B cell (primary cell): ENCODE measurements around the gene FAM118A. TPM values are rescaled to one million over a fixed set of nuclear protein-coding genes. Genes with fewer than 3 reads are reported as not detected.

Experiments used
- ATAC-seq: fragments of 200-7000 bp; cut with Tn5 transposase; one replicate; pipeline ENCODE4 v1.10.0; 2021; ENCODE audit warnings: low read depth, mild to moderate bottlenecking, moderate number of reproducible peaks, moderate library complexity
- CTCF ChIA-PET: fragments of 350-600 bp; sonication (Branson Sonifier 250); formaldehyde crosslinking; loops from one replicate; lab custom pipeline; 2021; ENCODE audit warnings: antibody characterized with exemption, inconsistent platforms; lab: Charles Lee
- POLR2A ChIA-PET: fragments of 350-600 bp; sonication (Branson Sonifier 250); formaldehyde crosslinking; loops from one replicate; lab custom pipeline; 2021; ENCODE audit warnings: antibody characterized with exemption; lab: Charles Lee
- DNase-seq: peaks from one replicate; pipeline ENCODE4 v3.0.0; 2013
- H2AFZ ChIP-seq: 2 replicates; pipeline ENCODE4 v1.6.1; 2012; ENCODE audit warnings: mild to moderate bottlenecking, low read depth, low read length; ENCODE audit not compliant: insufficient read depth, poor library complexity, severe bottlenecking
- H3K27ac ChIP-seq, 2 donors: 1 replicate in 1 of 2; 2 replicates in 1 of 2; pipeline ENCODE4 v1.5.1; 2012 to 2013; ENCODE audit warnings: low read length in 2 of 2, mild to moderate bottlenecking in 2 of 2, moderate library complexity in 1 of 2
- H3K27me3 ChIP-seq, 4 experiments: fragments of 200-600 bp in 1 of 4; sonication (generic) in 1 of 4; replicated peaks in 1 of 4; 1 replicate in 2 of 4; 2 replicates in 2 of 4; pipeline versions ENCODE4 v1.6.1 to v1.7.0; 2013 to 2016; ENCODE audit warnings: low read length in 3 of 4, mild to moderate bottlenecking in 2 of 4, mixed read lengths in 1 of 4, moderate library complexity in 1 of 4; ENCODE audit not compliant: insufficient read depth in 4 of 4, control insufficient read depth in 3 of 4; ENCODE audit errors: control extremely low read depth in 1 of 4
- H3K36me3 ChIP-seq, 2 experiments: replicated peaks in 1 of 2; 1 replicate in 1 of 2; 2 replicates in 1 of 2; pipeline versions ENCODE4 v1.6.1 to v1.7.1; 2013; ENCODE audit warnings: low read length in 1 of 2; ENCODE audit not compliant: insufficient read depth in 2 of 2, control insufficient read depth in 1 of 2; ENCODE audit errors: control extremely low read depth in 1 of 2, extremely low read depth in 1 of 2
- H3K4me1 ChIP-seq, 2 donors: fragments of 200-600 bp in 1 of 2; sonication (generic) in 1 of 2; 1 replicate in 1 of 2; 2 replicates in 1 of 2; pipeline versions ENCODE4 v1.5.1 to v1.6.1; 2013 to 2017; ENCODE audit warnings: low read length in 2 of 2; ENCODE audit not compliant: control insufficient read depth in 2 of 2, insufficient read depth in 2 of 2
- H3K4me2 ChIP-seq: replicated peaks from 2 replicates; pipeline ENCODE3; 2012; ENCODE audit warnings: mild to moderate bottlenecking, low read depth, low read length; ENCODE audit not compliant: poor library complexity, severe bottlenecking
- H3K4me3 ChIP-seq, 5 experiments: fragments of 200-600 bp in 1 of 5; sonication (generic) in 1 of 5; 1 replicate in 3 of 5; 2 replicates in 2 of 5; pipeline versions ENCODE4 v1.5.1 to v1.7.0; 2011 to 2016; ENCODE audit warnings: low read length in 4 of 5, mild to moderate bottlenecking in 4 of 5, low read depth in 2 of 5, control low read depth in 1 of 5, moderate library complexity in 1 of 5; ENCODE audit not compliant: insufficient read depth in 1 of 5; ENCODE audit errors: control extremely low read depth in 1 of 5, extremely low read depth in 1 of 5
- H3K79me2 ChIP-seq: fragments of 200-600 bp; sonication (generic); one replicate; pipeline ENCODE4 v1.6.0; 2016; ENCODE audit warnings: low read length; ENCODE audit not compliant: control insufficient read depth, insufficient read depth
- H3K9ac ChIP-seq: fragments of 200-600 bp; sonication (generic); 2 replicates; pipeline ENCODE4 v1.6.1; 2017; ENCODE audit warnings: mild to moderate bottlenecking, low read length, moderate library complexity
- H3K9me3 ChIP-seq, 3 donors: one replicate each; pipeline versions ENCODE4 v1.6.1 to v1.7.1; 2013; ENCODE audit warnings: low read length in 2 of 3; ENCODE audit not compliant: control insufficient read depth in 2 of 3, insufficient read depth in 1 of 3; ENCODE audit errors: control extremely low read depth in 1 of 3
- H4K20me1 ChIP-seq: 2 replicates; pipeline ENCODE4 v1.6.0; 2012; ENCODE audit warnings: mild to moderate bottlenecking, low read length; ENCODE audit not compliant: insufficient read depth, control insufficient read depth, poor library complexity, severe bottlenecking
- H3K27ac Mint-ChIP-seq: one replicate; pipeline ENCODE4 v1.8.0; 2021; ENCODE audit warnings: mixed read lengths
- H3K27me3 Mint-ChIP-seq: one replicate; pipeline ENCODE4 v1.8.0; 2021; ENCODE audit warnings: mixed read lengths
- H3K4me1 Mint-ChIP-seq: one replicate; pipeline ENCODE4 v1.8.0; 2021; ENCODE audit warnings: mixed read lengths
- H3K4me3 Mint-ChIP-seq: one replicate; pipeline ENCODE4 v1.8.0; 2021; ENCODE audit warnings: mixed read lengths
- H3K9me3 Mint-ChIP-seq: one replicate; pipeline ENCODE4 v1.8.0; 2022; ENCODE audit warnings: mixed read lengths; ENCODE audit not compliant: insufficient read depth
- EZH2 ChIP-seq: IDR thresholded peaks from 2 replicates; pipeline ENCODE4 v1.6.1; 2012; ENCODE audit warnings: borderline replicate concordance, low read depth, mild to moderate bottlenecking, moderate library complexity, low read length; ENCODE audit not compliant: insufficient read depth, poor library complexity, severe bottlenecking
- WGBS: methylation state at CpG from one replicate; pipeline ENCODE4 v1.1.5; 2013; ENCODE audit warnings: missing lambda C conversion rate; ENCODE audit not compliant: insufficient coverage; 5-methylcytosine and 5-hydroxymethylcytosine counted together
- intact Hi-C: fragments of 100-400 bp; cut with micrococcal nuclease; formaldehyde crosslinking; loops from one replicate; pipeline ENCODE4 v1.10.0; 2022
- polyA plus RNA-seq: library from polyadenylated mRNA; depleted of rRNA; stranded (reverse); fragments of >200 nt; gene quantifications from 2 replicates; pipeline ENCODE4 v1.2.3, GENCODE V29; 2012
- total RNA-seq, 2 donors: library from RNA; stranded (reverse); fragments of 120-200 nt in 1 of 2; gene quantifications; 1 replicate in 1 of 2; 2 replicates in 1 of 2; pipeline versions ENCODE4 v1.2.3 to v1.2.4, GENCODE V29; 2013 to 2022
- TF ChIP-seq, protein P1 (sequence below): fragments of 200-600 bp; IDR thresholded peaks from one replicate; pipeline ENCODE4 v1.8.0; 2022; ENCODE audit warnings: antibody characterized with exemption, mild to moderate bottlenecking

The FAM118A gene
- total and polyA plus RNA-seq, 2 donors (not counting 1 experiment from before 2014, with no cell fraction given) = 66.5 to 216 TPM

DNA sequence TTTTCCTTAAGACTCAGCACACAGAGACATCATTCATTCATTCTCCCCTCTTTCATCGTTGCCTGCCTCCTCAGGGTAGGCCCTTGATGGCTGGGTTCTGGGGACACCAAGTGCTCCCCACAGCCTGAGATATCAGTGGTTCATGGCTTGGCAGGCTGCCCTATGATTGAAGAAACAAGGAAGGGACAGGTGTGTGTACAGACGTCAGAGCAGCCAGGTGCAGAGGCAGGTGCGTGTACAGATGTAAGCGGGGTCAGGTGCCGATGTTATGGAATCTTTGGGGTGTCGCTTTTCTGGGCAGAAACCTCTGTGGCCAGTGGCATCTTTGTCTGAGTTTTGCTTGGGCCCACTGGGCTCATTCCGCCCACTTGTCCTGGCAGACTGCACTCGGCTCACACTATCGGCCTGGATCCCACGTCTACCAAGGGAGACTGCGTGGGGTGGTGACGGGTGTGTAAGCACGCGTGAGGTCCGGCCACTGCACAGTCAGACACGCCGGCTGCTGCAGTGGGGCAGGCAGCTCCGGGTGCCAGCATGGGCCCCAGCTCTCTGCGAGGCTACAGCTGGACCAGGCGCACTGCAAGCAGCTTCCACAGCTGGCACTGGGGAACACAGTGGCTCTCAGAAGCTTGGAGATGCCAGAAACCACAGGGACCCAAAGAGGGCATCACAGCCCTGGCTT lies 48.2 kb upstream of the FAM118A start:
- H3K27me3 ChIP-seq = peaks cover 0 to 3% (median 0%) of the 10 kb centered on the region in 4 experiments
- no peaks in the 10 kb centered on the region for H3K79me2 ChIP-seq
- H3K4me2 ChIP-seq = peak overlapping the region; percentile 89
- peak overlapping the region; percentile 29 for H3K4me3 Mint-ChIP-seq
- WGBS = 90% methylated on average over 20 of the region's 20 CpGs
- intact Hi-C loops = no loop called here
- peak; percentile 32 for DNase-seq
- peak overlapping the region; percentile 74 for H3K27ac Mint-ChIP-seq
- H3K9ac ChIP-seq = no peak overlapping the region
- H4K20me1 ChIP-seq = peaks cover 9% of the 10 kb centered on the region
- peaks cover 35 to 40% of the 10 kb centered on the region in 2 donors for H3K4me1 ChIP-seq
- peaks cover 48% of the 10 kb centered on the region for H3K4me1 Mint-ChIP-seq
- H3K36me3 ChIP-seq = no peaks in the 10 kb centered on the region
- no peaks in the 10 kb centered on the region for H3K9me3 ChIP-seq
- no peak for ATAC-seq
- TF ChIP-seq EZH2 = no peak
- TF ChIP-seq, protein P1, sequence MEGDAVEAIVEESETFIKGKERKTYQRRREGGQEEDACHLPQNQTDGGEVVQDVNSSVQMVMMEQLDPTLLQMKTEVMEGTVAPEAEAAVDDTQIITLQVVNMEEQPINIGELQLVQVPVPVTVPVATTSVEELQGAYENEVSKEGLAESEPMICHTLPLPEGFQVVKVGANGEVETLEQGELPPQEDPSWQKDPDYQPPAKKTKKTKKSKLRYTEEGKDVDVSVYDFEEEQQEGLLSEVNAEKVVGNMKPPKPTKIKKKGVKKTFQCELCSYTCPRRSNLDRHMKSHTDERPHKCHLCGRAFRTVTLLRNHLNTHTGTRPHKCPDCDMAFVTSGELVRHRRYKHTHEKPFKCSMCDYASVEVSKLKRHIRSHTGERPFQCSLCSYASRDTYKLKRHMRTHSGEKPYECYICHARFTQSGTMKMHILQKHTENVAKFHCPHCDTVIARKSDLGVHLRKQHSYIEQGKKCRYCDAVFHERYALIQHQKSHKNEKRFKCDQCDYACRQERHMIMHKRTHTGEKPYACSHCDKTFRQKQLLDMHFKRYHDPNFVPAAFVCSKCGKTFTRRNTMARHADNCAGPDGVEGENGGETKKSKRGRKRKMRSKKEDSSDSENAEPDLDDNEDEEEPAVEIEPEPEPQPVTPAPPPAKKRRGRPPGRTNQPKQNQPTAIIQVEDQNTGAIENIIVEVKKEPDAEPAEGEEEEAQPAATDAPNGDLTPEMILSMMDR = no peak
- no peak overlapping the region for H2AFZ ChIP-seq
- ChIA-PET CTCF (interaction anchor here (1.7 to 2.1 kb wide), 2 partner anchors 24 to 176 kb away, joined by 5 to 8 read pairs; no protein-coding TSS in a partner anchor), POLR2A (interaction anchor here (1.0 to 2.1 kb wide), 2 partner anchors 15 to 49 kb away, joined by 4 to 9 read pairs; partner anchors contain the start of gene FAM118A)
- H3K4me3 ChIP-seq = no peak overlapping the region
- H3K27me3 Mint-ChIP-seq = no peaks in the 10 kb centered on the region
- no peak overlapping the region for H3K27ac ChIP-seq
- no peaks in the 10 kb centered on the region for H3K9me3 Mint-ChIP-seq
